Peyer's patch (tissue), 4 donors: Measurements from ENCODE around the gene STK38L. TPM values are rescaled to one million over a fixed set of nuclear protein-coding genes. Genes with fewer than 3 reads are reported as not detected.

ENCODE experiments used
- DNase-seq, 3 donors: peaks; one replicate each; pipeline ENCODE4 v3.0.0-alpha.2; 2017 to 2019
- H3K27ac ChIP-seq, 4 donors: fragments of 200-600 bp; sonication (generic); one replicate each; pipeline ENCODE4 v1.5.1; 2016 to 2019
- H3K27me3 ChIP-seq, 2 donors: fragments of 200-600 bp; sonication (generic); one replicate each; pipeline ENCODE4 v1.5.1; 2019
- H3K36me3 ChIP-seq, 3 donors: fragments of 200-600 bp; sonication (generic); one replicate each; pipeline ENCODE4 v1.5.1; 2016 to 2019
- H3K4me1 ChIP-seq, 4 donors: fragments of 200-600 bp; sonication (generic); one replicate each; pipeline ENCODE4 v1.5.1; 2016 to 2019
- H3K4me3 ChIP-seq, 4 donors: fragments of 200-600 bp; sonication (generic); 1 replicate in 3 of 4; 2 replicates in 1 of 4; pipeline ENCODE4 v1.5.1; 2016 to 2019; ENCODE audit warnings: mild to moderate bottlenecking in 1 of 4
- H3K9me3 ChIP-seq, 4 donors: fragments of 200-600 bp; sonication (generic); one replicate each; pipeline ENCODE4 v1.5.1; 2016 to 2019; ENCODE audit warnings: mild to moderate bottlenecking in 1 of 4
- POLR2A ChIP-seq, 2 donors: fragments of 450-650 bp; IDR thresholded peaks; one replicate each; pipeline ENCODE4 v1.5.1; 2017; ENCODE audit warnings: antibody characterized with exemption in 2 of 2, mild to moderate bottlenecking in 2 of 2, moderate library complexity in 2 of 2
- total RNA-seq, 4 donors: library from RNA; depleted of rRNA; stranded (reverse); fragments of >200 nt; gene quantifications; one replicate each; pipeline ENCODE4 v1.1.0, GENCODE V29; 2016
- TF ChIP-seq, protein P1 (sequence below), 6 experiments: fragments of 450-650 bp in 4 of 6; fragments of 200-600 bp in 2 of 6; sonication (generic) in 1 of 6; IDR thresholded peaks; one replicate each; pipeline ENCODE4 v1.5.1; 2017 to 2019; ENCODE audit warnings: antibody characterized with exemption in 6 of 6, mild to moderate bottlenecking in 3 of 6, moderate library complexity in 1 of 6

The STK38L gene
- total RNA-seq, 4 donors from 2014 or later = 19.6 to 33.0 (median 22.1) TPM

GRCh38 chr12:27289414-27289813 lies 45.3 kb downstream of the STK38L start:
- no peak for DNase-seq
- H3K27ac ChIP-seq = no peak overlapping the region
- no peak overlapping the region for H3K4me3 ChIP-seq
- no peaks in the 10 kb centered on the region for H3K27me3 ChIP-seq
- H3K36me3 ChIP-seq = no peaks in the 10 kb centered on the region
- peaks cover 0 to 43% (median 0%) of the 10 kb centered on the region in 4 donors for H3K4me1 ChIP-seq
- no peaks in the 10 kb centered on the region for H3K9me3 ChIP-seq
- TF ChIP-seq, protein P1, sequence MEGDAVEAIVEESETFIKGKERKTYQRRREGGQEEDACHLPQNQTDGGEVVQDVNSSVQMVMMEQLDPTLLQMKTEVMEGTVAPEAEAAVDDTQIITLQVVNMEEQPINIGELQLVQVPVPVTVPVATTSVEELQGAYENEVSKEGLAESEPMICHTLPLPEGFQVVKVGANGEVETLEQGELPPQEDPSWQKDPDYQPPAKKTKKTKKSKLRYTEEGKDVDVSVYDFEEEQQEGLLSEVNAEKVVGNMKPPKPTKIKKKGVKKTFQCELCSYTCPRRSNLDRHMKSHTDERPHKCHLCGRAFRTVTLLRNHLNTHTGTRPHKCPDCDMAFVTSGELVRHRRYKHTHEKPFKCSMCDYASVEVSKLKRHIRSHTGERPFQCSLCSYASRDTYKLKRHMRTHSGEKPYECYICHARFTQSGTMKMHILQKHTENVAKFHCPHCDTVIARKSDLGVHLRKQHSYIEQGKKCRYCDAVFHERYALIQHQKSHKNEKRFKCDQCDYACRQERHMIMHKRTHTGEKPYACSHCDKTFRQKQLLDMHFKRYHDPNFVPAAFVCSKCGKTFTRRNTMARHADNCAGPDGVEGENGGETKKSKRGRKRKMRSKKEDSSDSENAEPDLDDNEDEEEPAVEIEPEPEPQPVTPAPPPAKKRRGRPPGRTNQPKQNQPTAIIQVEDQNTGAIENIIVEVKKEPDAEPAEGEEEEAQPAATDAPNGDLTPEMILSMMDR (IDR thresholded peaks at IDR 0.05) = no peak
- TF ChIP-seq POLR2A (IDR thresholded peaks at IDR 0.05) = no peak

DNA sequence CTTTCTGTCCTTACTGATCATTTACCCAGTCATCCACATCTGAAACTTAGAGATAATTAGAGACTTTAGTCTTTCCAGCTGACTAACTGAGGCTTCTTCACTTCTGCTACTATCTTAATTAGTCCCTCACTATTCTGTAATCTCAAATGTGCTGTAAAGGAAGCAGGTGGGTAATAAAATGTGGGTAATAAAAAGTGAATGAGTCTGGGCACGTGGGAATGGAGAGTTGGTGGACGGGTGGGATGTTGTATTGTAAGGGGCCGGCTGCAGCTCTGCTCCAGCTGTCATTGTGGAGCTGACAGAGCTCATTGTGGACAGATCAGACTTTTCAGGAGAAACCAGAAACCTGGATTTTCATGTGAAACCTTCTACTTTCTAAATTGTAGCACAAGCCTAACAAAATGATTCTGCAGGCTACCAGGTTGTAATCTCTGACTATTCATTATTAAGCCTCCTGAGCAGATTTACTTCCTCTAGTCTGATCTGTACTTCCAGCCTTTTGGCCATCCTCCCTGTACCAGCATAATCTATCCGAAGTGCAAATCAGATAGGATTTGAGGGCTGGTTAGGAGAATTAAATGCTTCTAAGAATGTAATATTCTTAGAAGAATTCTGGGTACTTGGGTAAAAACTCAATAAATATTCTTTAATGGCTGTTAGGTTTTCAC lies 46.5 kb downstream of the STK38L start:
- TF ChIP-seq, protein P1 (IDR thresholded peaks at IDR 0.05) = no peak
- TF ChIP-seq POLR2A (IDR thresholded peaks at IDR 0.05) = no peak
- Histone ChIP-seq H3K4me3 (no peak overlapping the region), H3K4me1 (peaks cover 0 to 31% (median 0%) of the 10 kb centered on the region in 4 donors), H3K36me3 (no peaks in the 10 kb centered on the region), H3K9me3 (no peaks in the 10 kb centered on the region), H3K27ac (no peak overlapping the region), H3K27me3 (no peaks in the 10 kb centered on the region)
- no peak for DNase-seq

DNA sequence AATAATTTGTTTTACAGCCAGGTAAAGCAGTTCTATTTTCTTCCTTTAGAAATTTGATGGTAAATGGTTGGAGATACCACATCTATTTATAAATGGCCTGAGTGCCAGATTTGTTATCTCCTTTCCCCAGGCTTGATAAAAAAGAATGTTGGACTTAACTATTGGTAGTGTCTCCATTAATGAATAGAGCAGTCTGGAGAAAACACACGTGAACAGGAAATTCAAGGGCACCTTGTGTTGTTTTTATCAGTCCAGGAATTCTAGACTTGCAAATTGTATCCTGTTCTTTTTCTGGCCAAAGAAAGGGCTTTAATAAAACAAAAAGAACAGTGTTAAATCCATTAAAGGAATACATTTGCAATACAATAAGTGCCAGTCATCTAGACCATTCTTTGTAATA lies 47.8 kb downstream of the STK38L start:
- TF ChIP-seq POLR2A (IDR thresholded peaks at IDR 0.05) = no peak
- TF ChIP-seq, protein P1 (IDR thresholded peaks at IDR 0.05) = no peak
- H3K36me3 ChIP-seq = no peaks in the 10 kb centered on the region
- no peaks in the 10 kb centered on the region for H3K27me3 ChIP-seq
- no peak for DNase-seq
- no peaks in the 10 kb centered on the region for H3K9me3 ChIP-seq
- no peak overlapping the region for H3K27ac ChIP-seq
- H3K4me1 ChIP-seq = peaks cover 0 to 31% (median 0%) of the 10 kb centered on the region in 4 donors
- H3K4me3 ChIP-seq = no peak overlapping the region

DNA sequence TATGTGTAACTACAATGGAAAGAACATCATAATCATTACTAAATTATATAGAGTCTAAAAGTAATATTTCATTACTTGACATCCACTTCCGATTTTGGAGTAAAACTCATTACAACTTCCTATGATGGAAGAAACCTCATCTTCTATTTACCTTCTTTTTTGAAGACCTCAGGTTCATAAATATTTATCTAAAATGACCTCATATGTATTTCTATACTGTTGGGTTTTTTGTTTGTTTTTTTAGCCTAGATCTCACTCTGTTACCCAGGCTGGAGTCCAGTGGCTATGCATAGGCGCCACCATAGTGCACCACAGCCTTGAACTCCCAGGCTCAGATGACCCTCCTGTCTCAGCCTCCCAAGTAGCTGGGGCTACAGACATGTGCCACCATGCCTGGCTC lies 48.6 kb downstream of the STK38L start:
- no peaks in the 10 kb centered on the region for H3K9me3 ChIP-seq
- peaks cover 0 to 31% (median 0%) of the 10 kb centered on the region in 4 donors for H3K4me1 ChIP-seq
- TF ChIP-seq POLR2A (IDR thresholded peaks at IDR 0.05) = no peak
- TF ChIP-seq, protein P1 (IDR thresholded peaks at IDR 0.05) = no peak
- H3K4me3 ChIP-seq = no peak overlapping the region
- DNase-seq = no peak
- H3K36me3 ChIP-seq = peaks cover 0 to 3% (median 0%) of the 10 kb centered on the region in 3 donors
- no peak overlapping the region for H3K27ac ChIP-seq
- H3K27me3 ChIP-seq = no peaks in the 10 kb centered on the region

- H3K9me3 ChIP-seq = no peaks in the 10 kb centered on the region
- TF ChIP-seq POLR2A (IDR thresholded peaks at IDR 0.05) = no peak
- TF ChIP-seq, protein P1 (IDR thresholded peaks at IDR 0.05) = no peak
- DNase-seq = no peak
- no peak overlapping the region for H3K27ac ChIP-seq
- peaks cover 0 to 8% (median 0%) of the 10 kb centered on the region in 3 donors for H3K36me3 ChIP-seq
- no peaks in the 10 kb centered on the region for H3K27me3 ChIP-seq
- H3K4me1 ChIP-seq = peaks cover 0 to 31% (median 0%) of the 10 kb centered on the region in 4 donors
- no peak overlapping the region for H3K4me3 ChIP-seq
Measured at GRCh38 chr12:27293463-27293862, 49.4 kb downstream of the STK38L start.
